Measurements from ENCODE around the gene DELE1.
A peak's percentile ranks its signal among the peaks of the same experiment; 100 is the strongest.

Gene DELE1

DNA sequence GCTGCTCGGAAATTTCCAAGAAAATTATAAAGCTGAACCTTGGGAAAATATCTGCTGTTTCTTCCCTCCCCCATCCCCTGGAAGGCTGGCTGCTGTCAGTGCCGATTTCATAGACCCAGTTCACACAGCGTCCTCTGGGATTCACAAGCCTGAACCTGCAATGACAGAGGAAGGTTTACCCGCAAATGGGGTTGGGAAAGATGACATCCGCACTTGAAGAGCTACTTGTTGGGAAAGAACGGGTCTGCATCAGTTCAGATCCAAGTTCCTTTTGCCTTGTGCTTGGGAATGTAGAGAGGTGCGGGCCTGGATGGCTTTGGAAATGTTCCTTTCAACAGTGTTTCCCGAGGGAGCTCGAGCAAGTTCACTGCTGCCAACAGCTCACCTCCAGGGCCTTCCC lies 20.4 kb downstream of the DELE1 start (continued):
- TF ChIP-seq HOXD13 (CRISPR knock-in tag; IDR thresholded peaks at IDR 0.05; ENCODE audit: borderline replicate concordance) (no peak), KLF8 (tag by site-specific recombination; IDR thresholded peaks at IDR 0.05) (no peak)

DNA sequence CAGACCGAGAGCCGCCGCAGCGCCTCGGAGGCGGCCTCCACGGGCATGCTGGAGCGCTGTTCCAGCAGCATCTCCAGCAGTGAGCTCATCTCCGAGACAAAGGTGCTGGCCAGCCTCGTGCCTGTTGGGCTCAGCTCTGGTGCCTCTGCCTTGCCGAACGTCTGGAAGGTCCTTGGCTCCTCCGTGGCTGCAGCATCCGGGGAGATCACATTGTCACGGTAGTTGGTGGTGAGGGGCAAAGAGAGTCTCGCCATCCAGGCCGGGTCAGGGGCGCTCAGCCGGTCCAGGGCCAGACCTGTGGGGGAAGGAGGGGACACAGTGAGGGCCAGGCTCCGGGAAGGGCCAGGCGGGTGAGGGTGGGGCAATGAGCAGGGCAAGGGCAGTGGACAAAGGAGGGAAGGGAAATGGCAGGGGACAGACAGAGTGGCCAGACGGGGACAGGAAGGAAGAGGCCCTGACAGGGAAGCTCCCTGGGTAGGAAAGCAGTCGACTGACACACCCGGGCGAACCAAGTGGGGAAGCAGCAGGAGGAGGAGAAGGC lies 21.9 kb downstream of the DELE1 start:
- Histone ChIP-seq H3K4me3 (ENCODE audit: low read depth, low read length) (no peak overlapping the region), H3K36me3 (ENCODE audit: control insufficient read depth in 2 of 2, insufficient read depth in 1 of 2, low read length in 2 of 2) (peaks cover 0 to under 1% of the 10 kb centered on the region in 2 experiments; a peak in 1 of 3 replicates), H3K9me3 (ENCODE audit: control insufficient read depth, insufficient read depth, low read depth, low read length) (no peaks in the 10 kb centered on the region), H3K27ac (ENCODE audit: extremely low read depth, low read depth, low read length) (no peak overlapping the region), H3K4me1 (ENCODE audit: control insufficient read depth, insufficient read depth, low read length) (no peaks in the 10 kb centered on the region)
- ChIA-PET POLR2A (interaction anchor here (1.1 to 1.7 kb wide), 2 partner anchors 22 to 24 kb away, joined by 3 to 5 read pairs; partner anchors contain the start of genes DELE1 and RNF14), CTCF (interaction anchor here (1.0 to 1.7 kb wide), 3 partner anchors 15 to 254 kb away, joined by 3 to 6 read pairs (median 5); no protein-coding TSS in a partner anchor)
- TF ChIP-seq, protein P1, sequence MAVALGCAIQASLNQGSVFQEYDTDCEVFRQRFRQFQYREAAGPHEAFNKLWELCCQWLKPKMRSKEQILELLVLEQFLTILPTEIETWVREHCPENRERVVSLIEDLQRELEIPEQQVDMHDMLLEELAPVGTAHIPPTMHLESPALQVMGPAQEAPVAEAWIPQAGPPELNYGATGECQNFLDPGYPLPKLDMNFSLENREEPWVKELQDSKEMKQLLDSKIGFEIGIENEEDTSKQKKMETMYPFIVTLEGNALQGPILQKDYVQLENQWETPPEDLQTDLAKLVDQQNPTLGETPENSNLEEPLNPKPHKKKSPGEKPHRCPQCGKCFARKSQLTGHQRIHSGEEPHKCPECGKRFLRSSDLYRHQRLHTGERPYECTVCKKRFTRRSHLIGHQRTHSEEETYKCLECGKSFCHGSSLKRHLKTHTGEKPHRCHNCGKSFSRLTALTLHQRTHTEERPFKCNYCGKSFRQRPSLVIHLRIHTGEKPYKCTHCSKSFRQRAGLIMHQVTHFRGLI (tag by site-specific recombination; IDR thresholded peaks at IDR 0.05) = 0 out of 2 replicates have a peak, but pooled peaks have one; percentile 55
- TF ChIP-seq, protein P2, sequence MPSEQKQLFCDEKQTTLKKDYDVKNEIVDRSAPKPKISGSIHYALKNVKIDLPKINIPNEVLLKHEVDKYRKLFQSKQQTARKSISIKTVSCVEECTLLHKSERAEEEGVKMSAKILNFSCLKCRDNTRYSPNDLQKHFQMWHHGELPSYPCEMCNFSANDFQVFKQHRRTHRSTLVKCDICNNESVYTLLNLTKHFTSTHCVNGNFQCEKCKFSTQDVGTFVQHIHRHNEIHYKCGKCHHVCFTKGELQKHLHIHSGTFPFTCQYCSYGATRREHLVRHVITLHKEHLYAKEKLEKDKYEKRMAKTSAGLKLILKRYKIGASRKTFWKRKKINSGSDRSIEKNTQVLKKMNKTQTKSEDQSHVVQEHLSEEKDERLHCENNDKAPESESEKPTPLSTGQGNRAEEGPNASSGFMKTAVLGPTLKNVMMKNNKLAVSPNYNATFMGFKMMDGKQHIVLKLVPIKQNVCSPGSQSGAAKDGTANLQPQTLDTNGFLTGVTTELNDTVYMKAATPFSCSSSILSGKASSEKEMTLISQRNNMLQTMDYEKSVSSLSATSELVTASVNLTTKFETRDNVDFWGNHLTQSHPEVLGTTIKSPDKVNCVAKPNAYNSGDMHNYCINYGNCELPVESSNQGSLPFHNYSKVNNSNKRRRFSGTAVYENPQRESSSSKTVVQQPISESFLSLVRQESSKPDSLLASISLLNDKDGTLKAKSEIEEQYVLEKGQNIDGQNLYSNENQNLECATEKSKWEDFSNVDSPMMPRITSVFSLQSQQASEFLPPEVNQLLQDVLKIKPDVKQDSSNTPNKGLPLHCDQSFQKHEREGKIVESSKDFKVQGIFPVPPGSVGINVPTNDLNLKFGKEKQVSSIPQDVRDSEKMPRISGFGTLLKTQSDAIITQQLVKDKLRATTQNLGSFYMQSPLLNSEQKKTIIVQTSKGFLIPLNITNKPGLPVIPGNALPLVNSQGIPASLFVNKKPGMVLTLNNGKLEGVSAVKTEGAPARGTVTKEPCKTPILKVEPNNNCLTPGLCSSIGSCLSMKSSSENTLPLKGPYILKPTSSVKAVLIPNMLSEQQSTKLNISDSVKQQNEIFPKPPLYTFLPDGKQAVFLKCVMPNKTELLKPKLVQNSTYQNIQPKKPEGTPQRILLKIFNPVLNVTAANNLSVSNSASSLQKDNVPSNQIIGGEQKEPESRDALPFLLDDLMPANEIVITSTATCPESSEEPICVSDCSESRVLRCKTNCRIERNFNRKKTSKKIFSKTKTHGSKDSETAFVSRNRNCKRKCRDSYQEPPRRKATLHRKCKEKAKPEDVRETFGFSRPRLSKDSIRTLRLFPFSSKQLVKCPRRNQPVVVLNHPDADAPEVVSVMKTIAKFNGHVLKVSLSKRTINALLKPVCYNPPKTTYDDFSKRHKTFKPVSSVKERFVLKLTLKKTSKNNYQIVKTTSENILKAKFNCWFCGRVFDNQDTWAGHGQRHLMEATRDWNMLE (tag by site-specific recombination; conservative IDR thresholded peaks at IDR 0.05; ENCODE audit: low read depth) = no peak
- TF ChIP-seq ZNF664 (tag by site-specific recombination; IDR thresholded peaks at IDR 0.05) = no peak

DNA sequence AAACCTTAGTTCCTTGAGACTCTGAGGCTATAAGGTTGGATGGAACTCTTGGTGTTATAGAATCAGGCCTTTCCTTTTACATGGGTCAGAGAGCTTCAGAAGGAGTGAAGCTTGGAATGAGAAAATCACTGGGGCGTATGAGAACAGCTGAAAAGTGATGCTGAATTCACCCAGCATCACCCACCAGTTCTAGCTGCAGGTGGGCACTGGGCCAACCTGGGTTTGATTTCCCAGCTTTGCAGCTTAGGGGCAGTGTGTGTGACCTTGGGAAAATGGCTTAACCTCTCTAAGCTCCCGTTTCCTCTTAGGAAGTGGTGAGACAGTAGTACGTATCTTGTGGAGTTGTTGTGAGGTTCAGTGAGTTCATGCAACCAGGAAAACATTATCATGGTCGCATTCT lies 23.6 kb downstream of the DELE1 start:
- Histone ChIP-seq H3K9me3 (ENCODE audit: control insufficient read depth, insufficient read depth, low read depth, low read length) (no peaks in the 10 kb centered on the region), H3K27ac (ENCODE audit: extremely low read depth, low read depth, low read length) (no peak overlapping the region), H3K4me1 (ENCODE audit: control insufficient read depth, insufficient read depth, low read length) (no peaks in the 10 kb centered on the region), H3K36me3 (ENCODE audit: control insufficient read depth in 2 of 2, insufficient read depth in 1 of 2, low read length in 2 of 2) (no peaks in the 10 kb centered on the region), H3K4me3 (ENCODE audit: low read depth, low read length) (no peak overlapping the region)
- TF ChIP-seq ZNF768 (tag by site-specific recombination; IDR thresholded peaks at IDR 0.05) = no peak
- TF ChIP-seq, protein P3, sequence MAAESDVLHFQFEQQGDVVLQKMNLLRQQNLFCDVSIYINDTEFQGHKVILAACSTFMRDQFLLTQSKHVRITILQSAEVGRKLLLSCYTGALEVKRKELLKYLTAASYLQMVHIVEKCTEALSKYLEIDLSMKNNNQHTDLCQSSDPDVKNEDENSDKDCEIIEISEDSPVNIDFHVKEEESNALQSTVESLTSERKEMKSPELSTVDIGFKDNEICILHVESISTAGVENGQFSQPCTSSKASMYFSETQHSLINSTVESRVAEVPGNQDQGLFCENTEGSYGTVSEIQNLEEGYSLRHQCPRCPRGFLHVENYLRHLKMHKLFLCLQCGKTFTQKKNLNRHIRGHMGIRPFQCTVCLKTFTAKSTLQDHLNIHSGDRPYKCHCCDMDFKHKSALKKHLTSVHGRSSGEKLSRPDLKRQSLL (tag by site-specific recombination; IDR thresholded peaks at IDR 0.05) = no peak
- no peak for TF ChIP-seq PRDM1 (tag by site-specific recombination; IDR thresholded peaks at IDR 0.05)
- TF ChIP-seq KLF10 (tag by site-specific recombination; IDR thresholded peaks at IDR 0.05) = no peak
- no peak for TF ChIP-seq ZNF843 (tag by site-specific recombination; IDR thresholded peaks at IDR 0.05)
- TF ChIP-seq ZNF274 (IDR thresholded peaks at IDR 0.05; ENCODE audit: low read length) = no peak
- TF ChIP-seq ZNF274 (tag by site-specific recombination; IDR thresholded peaks at IDR 0.05; ENCODE audit: borderline replicate concordance) = no peak
- TF ChIP-seq, protein P4, sequence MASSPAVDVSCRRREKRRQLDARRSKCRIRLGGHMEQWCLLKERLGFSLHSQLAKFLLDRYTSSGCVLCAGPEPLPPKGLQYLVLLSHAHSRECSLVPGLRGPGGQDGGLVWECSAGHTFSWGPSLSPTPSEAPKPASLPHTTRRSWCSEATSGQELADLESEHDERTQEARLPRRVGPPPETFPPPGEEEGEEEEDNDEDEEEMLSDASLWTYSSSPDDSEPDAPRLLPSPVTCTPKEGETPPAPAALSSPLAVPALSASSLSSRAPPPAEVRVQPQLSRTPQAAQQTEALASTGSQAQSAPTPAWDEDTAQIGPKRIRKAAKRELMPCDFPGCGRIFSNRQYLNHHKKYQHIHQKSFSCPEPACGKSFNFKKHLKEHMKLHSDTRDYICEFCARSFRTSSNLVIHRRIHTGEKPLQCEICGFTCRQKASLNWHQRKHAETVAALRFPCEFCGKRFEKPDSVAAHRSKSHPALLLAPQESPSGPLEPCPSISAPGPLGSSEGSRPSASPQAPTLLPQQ (tag by site-specific recombination; IDR thresholded peaks at IDR 0.05) = no peak
- TF ChIP-seq SALL2 (tag by site-specific recombination; IDR thresholded peaks at IDR 0.05; ENCODE audit: borderline replicate concordance) = no peak
- no peak for TF ChIP-seq WT1 (tag by site-specific recombination; IDR thresholded peaks at IDR 0.05)
- no peak for TF ChIP-seq ZNF292 (tag by site-specific recombination; IDR thresholded peaks at IDR 0.05; ENCODE audit: borderline replicate concordance, low read depth)
- ChIA-PET CTCF (interaction anchor here (0.9 to 3.0 kb wide), 5 partner anchors 14 to 246 kb away, joined by 3 to 24 read pairs (median 3); partner anchors contain the start of genes DELE1 and RNF14), POLR2A (interaction anchor here (2.1 kb wide), 1 partner anchor 24 kb away, joined by 6 read pairs; the partner anchor contains the start of gene DELE1)

Measured in HEK293 (cell line).